ENCODE measurements around the gene FOXF2.

FOXF2 gene

GRCh38 chr6:1379017-1379787, 10.2 kb upstream of the FOXF2 start:
- no peak for DNase-seq

- no peak for DNase-seq
These were observed 9.6 kb upstream of the FOXF2 start for GRCh38 chr6:1379788-1380147.

DNA sequence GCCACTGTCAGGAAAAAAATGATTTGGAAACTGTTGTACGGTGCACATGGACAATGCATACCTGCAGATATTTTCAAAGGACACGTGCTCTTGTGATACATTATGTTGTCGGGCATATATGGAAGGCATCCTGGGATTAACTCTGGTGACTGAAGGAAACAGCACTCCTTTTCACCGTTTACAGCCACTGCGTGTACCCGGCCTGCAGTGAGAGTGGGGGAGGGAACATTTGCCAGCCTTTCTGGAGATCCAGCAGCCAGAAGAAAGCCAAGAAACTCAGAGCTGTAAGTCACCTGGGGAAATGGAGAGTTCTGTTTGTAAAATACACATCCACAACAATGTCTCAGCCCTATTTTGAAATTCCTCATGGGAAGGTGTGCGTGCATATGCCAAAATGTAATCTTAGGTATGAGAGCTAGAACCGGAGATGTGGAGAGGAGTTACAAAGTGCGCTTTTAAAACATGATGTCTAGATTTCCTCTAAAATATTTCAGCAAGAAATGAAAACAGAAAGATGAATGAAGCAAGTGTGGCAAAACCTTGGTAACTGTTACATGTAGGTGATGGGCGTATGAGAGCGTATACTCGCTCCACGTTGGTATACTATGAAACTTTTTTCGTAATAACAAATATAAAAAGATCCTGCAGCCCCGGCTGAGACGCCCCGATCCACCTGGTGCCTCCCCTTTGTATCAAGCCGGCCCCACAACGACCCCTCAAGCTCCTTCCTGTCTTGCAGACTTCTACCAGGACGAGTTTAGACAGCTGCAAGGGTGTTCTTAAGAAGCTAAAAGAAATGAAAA, 8.6 kb upstream of the FOXF2 start:
- DNase-seq = no peak

DNA sequence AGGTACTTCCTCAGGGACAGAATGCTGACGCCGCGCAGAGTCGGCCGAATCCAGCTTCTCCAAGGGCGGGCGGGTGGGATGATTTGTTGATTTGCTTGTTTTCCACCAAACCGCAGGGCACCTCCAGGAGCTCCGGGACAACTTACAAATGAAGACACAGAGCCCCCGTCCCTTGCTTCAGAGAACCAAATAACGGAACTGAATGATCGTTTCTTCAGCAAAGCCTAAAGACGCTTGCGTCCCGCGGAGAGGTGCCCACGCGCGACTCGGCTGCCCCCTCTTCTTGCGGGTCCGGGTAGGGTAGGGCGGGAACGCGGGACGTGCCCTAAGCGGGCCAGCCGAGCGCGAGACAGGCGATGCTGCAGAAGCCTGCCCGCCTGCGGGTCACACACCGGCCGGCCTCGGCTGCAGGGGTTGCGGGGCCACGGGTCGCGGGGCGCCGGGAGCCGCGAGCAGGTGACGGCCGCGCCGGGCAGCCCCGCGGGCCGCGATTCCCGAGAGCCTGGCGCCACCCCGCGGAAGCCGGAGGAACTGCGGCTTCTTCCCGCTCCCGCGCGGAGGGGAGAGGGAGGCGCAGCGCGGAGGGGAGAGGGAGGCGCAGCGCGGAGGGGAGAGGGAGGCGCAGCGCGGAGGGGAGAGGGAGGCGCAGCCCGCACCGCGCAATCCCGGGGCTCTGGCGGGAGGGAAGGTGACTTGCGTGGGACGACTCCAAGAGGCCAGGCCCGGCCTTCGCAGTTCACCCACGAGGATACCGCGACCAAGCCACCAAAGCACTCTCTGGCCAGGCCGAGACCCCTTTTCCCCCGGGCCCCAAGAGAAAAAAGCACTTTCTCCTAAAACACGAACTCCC, 7.7 kb upstream of the FOXF2 start:
- peak in 1 of 2 experiments; percentile 13 for DNase-seq

DNA sequence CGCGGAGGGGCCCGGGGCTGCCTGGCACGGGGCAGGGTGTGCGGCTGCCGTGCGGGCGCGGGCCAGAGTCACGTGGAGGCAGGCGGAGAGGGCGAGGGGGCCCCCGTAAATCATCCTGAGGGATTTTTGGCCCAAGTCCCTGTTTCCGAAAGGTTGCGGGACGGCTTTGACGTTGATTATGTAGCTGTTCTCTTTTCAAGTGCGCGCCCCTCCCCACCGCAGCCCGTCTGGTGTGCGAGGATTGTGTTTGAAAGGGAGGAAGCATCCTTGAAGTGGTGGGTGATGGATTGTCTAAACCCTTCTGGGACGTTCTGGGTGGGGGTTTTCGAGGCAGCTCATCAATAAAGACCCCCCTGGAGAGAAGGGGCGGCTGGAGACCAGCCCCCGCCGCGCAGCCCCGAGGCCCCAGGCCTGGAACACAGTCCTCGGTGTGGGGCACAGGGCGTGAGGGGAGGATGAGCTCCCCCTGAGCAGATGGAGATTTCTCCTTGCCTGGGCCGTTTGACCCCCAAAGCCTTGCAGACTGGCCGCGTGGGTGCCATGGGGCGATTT, 7.0 kb upstream of the FOXF2 start:
- DNase-seq = no peak

- no peak for DNase-seq
These were observed 6.3 kb upstream of the FOXF2 start for GRCh38 chr6:1382883-1383728.

- no peak for DNase-seq
These were observed 5.4 kb upstream of the FOXF2 start for GRCh38 chr6:1383729-1384548.

DNA sequence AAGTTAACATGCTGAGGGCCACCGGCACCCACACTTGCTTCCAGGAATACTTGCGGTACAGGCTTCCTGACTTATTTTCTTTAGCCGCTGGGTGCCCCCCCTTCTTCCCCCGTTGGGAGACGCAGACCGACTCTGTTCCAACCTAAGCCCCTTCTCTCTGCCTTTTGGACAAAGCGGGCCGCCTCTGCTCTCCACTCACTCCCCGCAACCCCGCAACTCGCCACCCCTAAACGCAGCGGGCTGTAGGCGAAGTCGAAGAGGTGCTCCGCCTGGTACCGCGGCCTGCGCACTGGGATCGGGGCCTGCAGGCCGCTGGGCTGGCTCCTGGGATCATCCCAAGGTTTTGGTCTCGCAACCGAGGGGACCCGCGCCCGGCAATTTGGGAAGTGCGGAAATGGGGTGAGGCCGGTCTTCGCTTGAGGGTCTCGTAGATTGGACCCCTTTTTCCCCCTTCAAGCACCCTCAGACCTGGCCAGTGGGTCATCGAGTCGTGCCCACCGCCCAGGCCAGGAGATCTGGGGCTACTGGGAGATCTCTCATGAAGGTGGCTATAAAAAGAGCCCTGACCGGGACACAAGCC, 4.7 kb upstream of the FOXF2 start:
- DNase-seq = no peak

GRCh38 chr6:1385129-1386037, 4.0 kb upstream of the FOXF2 start:
- DNase-seq = no peak

GRCh38 chr6:1386038-1386709, 3.2 kb upstream of the FOXF2 start:
- DNase-seq = no peak

DNA sequence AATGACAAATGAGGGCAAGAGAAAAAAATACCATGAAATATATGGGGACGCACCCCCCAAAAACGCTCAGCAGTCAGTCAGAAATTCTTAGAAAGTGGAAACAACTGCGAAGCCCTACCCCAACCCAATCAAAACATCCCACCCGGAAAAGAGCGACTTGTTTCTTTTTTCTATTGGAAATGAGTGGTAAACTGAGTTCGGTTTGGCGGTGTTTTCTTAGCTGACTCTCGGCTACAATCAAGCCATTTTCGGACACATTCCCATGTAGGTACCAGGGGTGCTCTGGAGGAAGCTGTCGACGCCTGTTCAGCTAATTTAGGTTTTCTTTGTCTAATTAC, 1.9 kb upstream of the FOXF2 start:
- no peak for DNase-seq

- DNase-seq = no peak
These were observed 1.3 kb upstream of the FOXF2 start for GRCh38 chr6:1387876-1388629.

GRCh38 chr6:1388630-1389368, 577 bp upstream of the FOXF2 start:
- DNase-seq = no peak

DNA sequence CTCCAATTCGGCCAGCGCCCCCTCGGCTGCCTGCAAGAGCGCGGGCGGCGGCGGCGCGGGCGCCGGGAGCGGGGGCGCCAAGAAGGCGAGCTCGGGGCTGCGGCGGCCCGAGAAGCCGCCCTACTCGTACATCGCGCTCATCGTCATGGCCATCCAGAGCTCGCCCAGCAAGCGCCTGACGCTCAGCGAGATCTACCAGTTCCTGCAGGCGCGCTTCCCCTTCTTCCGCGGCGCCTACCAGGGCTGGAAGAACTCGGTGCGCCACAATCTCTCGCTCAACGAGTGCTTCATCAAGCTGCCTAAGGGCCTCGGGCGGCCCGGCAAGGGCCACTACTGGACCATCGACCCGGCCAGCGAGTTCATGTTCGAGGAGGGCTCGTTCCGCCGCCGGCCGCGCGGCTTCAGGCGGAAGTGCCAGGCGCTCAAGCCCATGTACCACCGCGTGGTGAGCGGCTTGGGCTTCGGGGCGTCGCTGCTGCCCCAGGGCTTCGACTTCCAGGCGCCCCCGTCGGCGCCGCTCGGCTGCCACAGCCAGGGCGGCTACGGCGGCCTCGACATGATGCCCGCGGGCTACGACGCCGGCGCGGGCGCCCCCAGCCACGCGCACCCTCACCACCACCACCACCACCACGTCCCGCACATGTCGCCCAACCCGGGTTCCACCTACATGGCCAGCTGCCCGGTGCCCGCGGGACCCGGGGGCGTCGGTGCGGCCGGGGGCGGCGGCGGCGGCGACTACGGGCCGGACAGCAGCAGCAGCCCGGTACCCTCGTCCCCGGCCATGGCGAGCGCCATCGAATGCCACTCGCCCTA, 963 bp downstream of the FOXF2 start:
- no peak for DNase-seq

DNA sequence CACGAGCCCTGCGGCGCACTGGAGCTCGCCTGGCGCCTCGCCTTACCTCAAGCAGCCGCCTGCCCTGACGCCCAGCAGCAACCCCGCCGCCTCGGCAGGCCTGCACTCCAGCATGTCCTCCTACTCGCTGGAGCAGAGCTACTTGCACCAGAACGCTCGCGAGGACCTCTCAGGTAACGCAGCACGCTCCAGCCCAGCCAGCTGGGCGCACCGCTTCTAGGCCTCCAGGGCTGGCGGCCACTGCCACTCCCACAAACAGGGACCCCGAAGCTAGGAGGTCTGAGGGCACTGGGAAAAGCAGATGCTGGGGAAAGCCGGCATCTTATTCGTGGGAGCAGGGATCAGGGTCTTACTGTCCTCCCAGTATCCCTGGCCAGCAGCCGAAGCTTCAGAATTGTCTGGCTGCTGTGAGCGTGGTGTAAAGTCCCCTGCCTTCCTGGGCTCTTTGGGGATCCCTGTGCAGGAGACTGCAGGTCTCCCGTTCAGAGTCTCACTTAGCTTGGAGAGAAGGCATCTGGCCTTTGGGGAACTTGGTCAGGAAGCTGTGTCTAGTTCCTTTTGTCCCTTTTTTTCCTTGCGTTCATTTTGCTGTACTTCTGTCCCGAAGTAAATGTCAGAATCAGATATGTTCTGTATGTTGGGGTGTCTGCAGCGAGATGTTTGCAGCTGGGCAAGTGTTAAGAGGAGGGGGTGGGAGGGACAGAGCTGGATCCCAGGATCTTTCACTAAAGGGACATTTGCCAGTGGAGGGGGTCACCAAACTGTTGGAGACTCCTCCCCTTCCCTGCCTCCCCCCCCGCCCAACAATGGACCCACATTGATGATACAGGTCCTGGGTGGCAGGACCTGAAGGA, 1.8 kb downstream of the FOXF2 start:
- no peak for DNase-seq

- no peak for DNase-seq
These were observed 2.5 kb downstream of the FOXF2 start for GRCh38 chr6:1391800-1392309.
